Prostate gland (tissue), 2 donors: ENCODE results near the gene B9D2.

Experiments
- CTCF ChIP-seq, 4 experiments: fragments of 200-600 bp in 2 of 4; fragments of 450-650 bp in 2 of 4; sonication (generic) in 2 of 4; IDR thresholded peaks; 1 replicate in 3 of 4; 2 replicates in 1 of 4; pipeline ENCODE4 v1.5.1; 2016 to 2019; ENCODE audit warnings: antibody characterized with exemption in 4 of 4, mild to moderate bottlenecking in 2 of 4, moderate library complexity in 2 of 4
- POLR2A ChIP-seq: fragments of 450-650 bp; IDR thresholded peaks from one replicate; pipeline ENCODE4 v1.6.1; 2016; ENCODE audit warnings: antibody characterized with exemption, mild to moderate bottlenecking

- TF ChIP-seq CTCF (IDR thresholded peaks at IDR 0.05) (no peak), POLR2A (no peak)
Measured at GRCh38 chr19:41362143-41362847, 1.7 kb downstream of the B9D2 start.
